NB4 (cell line): ENCODE data around the gene MFSD2B.

Source experiments
- CTCF ChIP-seq: IDR thresholded peaks from one replicate; pipeline ENCODE4 v1.5.1; 2012; ENCODE audit warnings: low read depth, low read length
- POLR2A ChIP-seq: IDR thresholded peaks from 2 replicates; pipeline ENCODE4 v1.6.1; 2011; ENCODE audit warnings: mild to moderate bottlenecking; ENCODE audit not compliant: insufficient read length; ENCODE audit errors: extremely low read depth

- no peak for TF ChIP-seq CTCF
- no peak for TF ChIP-seq POLR2A
Measured at GRCh38 chr2:24040511-24040910, 30.6 kb downstream of the MFSD2B start.
